ENCODE data around the gene LY86. TPM values are rescaled to one million over a fixed set of nuclear protein-coding genes. Genes with fewer than 3 reads are reported as not detected.

LY86 gene
- total RNA-seq, 1 donor from 2014 or later = not detected

DNA sequence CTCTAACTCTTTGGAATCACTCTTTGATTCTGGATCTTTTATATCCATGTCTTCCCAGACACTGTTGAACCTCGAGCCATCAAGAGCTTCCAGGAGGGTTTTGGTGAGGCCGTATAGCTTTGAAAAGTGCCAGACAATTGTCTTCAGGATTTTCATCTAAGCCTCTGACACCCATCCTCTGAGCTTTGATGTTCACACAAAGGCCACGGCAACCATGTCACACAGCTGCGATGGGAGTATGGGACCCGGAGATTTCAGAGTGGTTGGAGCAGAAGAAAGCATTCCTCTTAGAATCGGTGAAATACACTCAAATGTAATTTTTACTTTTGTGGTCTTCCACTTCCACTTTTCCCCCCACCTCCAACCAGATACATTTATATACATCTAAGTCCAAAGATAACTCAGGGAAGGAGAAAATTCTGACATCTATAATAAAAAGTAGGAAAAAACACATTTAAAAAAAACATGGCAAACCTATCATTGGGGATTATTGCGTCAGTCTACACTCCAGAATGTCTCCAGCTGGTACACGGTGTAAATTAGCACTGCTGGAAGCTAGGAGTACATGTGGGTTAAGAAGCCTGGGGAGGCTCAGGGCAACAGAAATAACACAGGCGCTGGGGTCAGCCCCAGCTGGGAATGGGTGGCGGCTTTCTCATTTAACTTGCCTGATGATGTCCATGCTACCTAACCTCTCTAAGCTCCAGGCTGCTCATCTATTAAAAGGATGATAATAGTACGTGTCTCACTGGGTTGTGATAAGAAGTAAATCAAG, 92.7 kb downstream of the LY86 start:
- H3K4me1 Mint-ChIP-seq = peaks cover 30% of the 10 kb centered on the region
- DNase-seq (ENCODE audit: low read depth, low spot score) = no peak
- peaks cover 10% of the 10 kb centered on the region for H3K27me3 Mint-ChIP-seq (ENCODE audit: low read depth)
- H3K36me3 Mint-ChIP-seq (ENCODE audit: low read depth) = no peaks in the 10 kb centered on the region
- H3K27ac Mint-ChIP-seq (ENCODE audit: unreplicated experiment) = no peak overlapping the region
- no peak overlapping the region for H3K4me3 Mint-ChIP-seq
- TF ChIP-seq, protein P1, sequence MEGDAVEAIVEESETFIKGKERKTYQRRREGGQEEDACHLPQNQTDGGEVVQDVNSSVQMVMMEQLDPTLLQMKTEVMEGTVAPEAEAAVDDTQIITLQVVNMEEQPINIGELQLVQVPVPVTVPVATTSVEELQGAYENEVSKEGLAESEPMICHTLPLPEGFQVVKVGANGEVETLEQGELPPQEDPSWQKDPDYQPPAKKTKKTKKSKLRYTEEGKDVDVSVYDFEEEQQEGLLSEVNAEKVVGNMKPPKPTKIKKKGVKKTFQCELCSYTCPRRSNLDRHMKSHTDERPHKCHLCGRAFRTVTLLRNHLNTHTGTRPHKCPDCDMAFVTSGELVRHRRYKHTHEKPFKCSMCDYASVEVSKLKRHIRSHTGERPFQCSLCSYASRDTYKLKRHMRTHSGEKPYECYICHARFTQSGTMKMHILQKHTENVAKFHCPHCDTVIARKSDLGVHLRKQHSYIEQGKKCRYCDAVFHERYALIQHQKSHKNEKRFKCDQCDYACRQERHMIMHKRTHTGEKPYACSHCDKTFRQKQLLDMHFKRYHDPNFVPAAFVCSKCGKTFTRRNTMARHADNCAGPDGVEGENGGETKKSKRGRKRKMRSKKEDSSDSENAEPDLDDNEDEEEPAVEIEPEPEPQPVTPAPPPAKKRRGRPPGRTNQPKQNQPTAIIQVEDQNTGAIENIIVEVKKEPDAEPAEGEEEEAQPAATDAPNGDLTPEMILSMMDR (conservative IDR thresholded peaks at IDR 0.05) = no peak
- H3K9me3 Mint-ChIP-seq = no peaks in the 10 kb centered on the region

DNA sequence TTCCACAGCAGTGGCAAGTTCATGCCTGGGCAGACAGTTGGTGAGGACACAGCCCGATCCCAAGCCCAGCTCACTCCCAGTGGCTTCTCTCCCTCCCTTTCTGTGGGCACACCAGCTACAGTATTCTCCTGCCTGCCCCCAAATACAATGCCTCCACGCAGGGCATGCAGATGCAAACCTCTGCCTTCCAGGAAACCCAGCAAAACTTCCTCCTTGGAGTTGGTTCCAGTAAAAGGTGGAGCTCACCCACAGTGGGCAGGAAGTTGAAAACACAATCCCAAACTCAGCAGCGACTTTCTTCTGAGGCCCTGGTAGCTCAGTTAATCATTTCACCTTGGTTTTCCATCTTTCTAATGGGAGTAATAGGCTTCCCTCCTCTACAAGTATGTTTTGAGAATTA, 93.7 kb downstream of the LY86 start:
- H3K36me3 Mint-ChIP-seq (ENCODE audit: low read depth) = no peaks in the 10 kb centered on the region
- H3K4me3 Mint-ChIP-seq = no peak overlapping the region
- DNase-seq (ENCODE audit: low read depth, low spot score) = no peak
- TF ChIP-seq, protein P1 (conservative IDR thresholded peaks at IDR 0.05) = no peak
- peaks cover 10% of the 10 kb centered on the region for H3K27me3 Mint-ChIP-seq (ENCODE audit: low read depth)
- peaks cover 31% of the 10 kb centered on the region for H3K4me1 Mint-ChIP-seq
- no peak overlapping the region for H3K27ac Mint-ChIP-seq (ENCODE audit: unreplicated experiment)
- H3K9me3 Mint-ChIP-seq = peaks cover 2% of the 10 kb centered on the region

DNA sequence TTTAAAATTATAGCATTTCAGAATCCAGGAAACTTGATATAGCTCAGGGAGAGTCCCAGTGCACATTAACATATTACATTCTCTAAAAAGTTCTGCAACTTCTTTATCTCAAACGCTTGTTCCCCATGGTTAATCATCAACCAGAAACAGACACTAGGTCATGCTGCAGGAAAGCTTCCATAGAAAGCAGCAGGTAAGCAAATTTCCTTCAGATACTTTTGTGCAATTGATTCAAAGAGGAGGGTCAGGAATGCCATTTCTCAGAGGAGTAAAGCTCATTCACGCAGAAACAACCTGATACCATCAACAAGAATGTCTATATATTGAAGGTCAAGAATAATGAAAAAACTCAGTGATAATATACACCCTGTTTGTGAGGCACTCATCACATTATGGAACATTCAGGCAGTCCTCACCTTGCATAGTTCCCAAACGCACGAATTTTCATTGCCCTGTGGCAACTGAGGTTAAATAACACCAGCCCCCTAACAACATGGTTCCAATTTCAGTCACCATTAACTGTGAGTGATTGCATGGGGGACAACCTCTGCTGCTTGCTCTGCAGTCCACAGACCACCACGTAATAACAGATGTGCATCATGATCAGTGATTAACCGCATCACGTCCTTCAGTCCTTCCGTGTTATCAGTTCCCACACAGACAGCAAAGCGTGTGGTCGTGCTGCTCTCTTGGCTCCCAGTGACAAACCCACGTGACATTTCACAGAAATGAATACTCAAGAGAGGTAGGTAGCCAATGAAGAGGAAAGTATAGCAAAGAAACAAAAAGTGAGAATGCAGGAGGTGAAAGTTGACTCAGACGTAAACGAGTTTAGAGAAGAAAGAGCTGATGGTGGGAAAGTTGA, 95.7 kb downstream of the LY86 start:
- Mint-ChIP-seq H3K4me1 (peaks cover 36% of the 10 kb centered on the region), H3K4me3 (no peak overlapping the region), H3K9me3 (peaks cover 2% of the 10 kb centered on the region), H3K27ac (ENCODE audit: unreplicated experiment) (no peak overlapping the region), H3K36me3 (ENCODE audit: low read depth) (no peaks in the 10 kb centered on the region), H3K27me3 (ENCODE audit: low read depth) (peaks cover 4% of the 10 kb centered on the region)
- DNase-seq (ENCODE audit: low read depth, low spot score) = no peak
- TF ChIP-seq, protein P1 (conservative IDR thresholded peaks at IDR 0.05) = no peak

DNA sequence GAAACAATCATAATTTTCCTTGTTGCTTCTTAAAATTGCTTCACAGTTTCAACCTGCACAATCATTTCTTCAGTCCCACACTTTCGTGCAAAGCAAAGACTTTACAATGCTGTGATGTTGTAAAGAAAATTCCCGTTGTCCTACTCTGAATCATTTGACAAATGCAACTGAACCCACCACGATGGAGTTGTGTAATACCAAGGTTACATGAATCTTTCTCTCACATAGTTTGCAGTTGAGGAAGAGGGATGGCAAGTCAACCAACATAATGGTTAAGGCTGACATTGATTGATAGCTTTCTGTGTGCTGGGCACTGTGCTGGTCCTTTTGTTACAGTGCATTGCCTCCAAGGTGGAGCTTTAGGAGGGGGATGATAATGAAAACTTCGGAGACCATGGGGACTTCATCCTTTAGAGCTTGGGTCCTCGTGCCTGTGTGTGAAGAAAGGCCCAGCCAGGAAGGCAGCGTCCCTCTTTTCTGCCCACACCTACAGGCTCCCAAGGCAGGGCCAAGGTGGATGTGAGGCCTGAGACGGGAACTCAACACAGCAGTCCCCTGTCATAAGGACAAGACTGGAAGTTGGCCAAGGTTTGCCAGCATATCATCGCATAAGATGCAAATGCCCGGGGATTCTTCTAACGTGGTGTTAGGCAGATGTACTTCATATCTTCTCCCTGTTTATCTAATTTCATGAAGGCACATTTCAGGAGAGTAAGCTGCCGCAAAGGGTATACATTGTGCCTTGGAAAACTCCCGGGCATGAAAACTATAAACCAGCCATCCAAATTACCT, 96.9 kb downstream of the LY86 start:
- peaks cover 41% of the 10 kb centered on the region for H3K4me1 Mint-ChIP-seq
- H3K4me3 Mint-ChIP-seq = no peak overlapping the region
- TF ChIP-seq, protein P1 (conservative IDR thresholded peaks at IDR 0.05) = no peak
- peaks cover 2% of the 10 kb centered on the region for H3K9me3 Mint-ChIP-seq
- peaks cover 4% of the 10 kb centered on the region for H3K27me3 Mint-ChIP-seq (ENCODE audit: low read depth)
- no peaks in the 10 kb centered on the region for H3K36me3 Mint-ChIP-seq (ENCODE audit: low read depth)
- no peak for DNase-seq (ENCODE audit: low read depth, low spot score)
- no peak overlapping the region for H3K27ac Mint-ChIP-seq (ENCODE audit: unreplicated experiment)

DNA sequence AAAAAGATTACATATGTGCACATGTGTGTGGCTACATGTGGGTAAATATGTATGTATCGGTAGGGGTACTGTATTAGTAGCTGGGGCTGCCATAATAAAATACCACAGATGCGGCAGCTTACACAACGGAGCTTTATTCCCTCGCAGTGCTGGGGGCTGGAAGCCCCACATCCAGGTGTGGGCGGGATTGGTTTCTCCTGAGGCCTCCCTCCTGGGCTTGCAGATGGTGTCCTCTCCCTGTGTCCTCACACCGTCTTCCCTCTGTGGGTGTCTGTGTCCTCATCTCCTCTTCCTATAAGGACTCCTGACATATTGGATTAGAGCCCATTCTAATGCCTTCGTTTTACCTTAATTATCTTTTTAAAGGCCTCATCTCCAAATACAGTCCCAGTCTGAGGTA, 97.7 kb downstream of the LY86 start:
- peaks cover 38% of the 10 kb centered on the region for H3K4me1 Mint-ChIP-seq
- peaks cover 4% of the 10 kb centered on the region for H3K27me3 Mint-ChIP-seq (ENCODE audit: low read depth)
- H3K9me3 Mint-ChIP-seq = peaks cover 5% of the 10 kb centered on the region
- no peak overlapping the region for H3K27ac Mint-ChIP-seq (ENCODE audit: unreplicated experiment)
- TF ChIP-seq, protein P1 (conservative IDR thresholded peaks at IDR 0.05) = no peak
- DNase-seq (ENCODE audit: low read depth, low spot score) = no peak
- peak overlapping the region; percentile 67 for H3K4me3 Mint-ChIP-seq
- H3K36me3 Mint-ChIP-seq (ENCODE audit: low read depth) = no peaks in the 10 kb centered on the region
